Mucosa of gallbladder (tissue), 1 donor: ENCODE measurements around the gene CAMK2D. TPM values are rescaled to one million over a fixed set of nuclear protein-coding genes. Genes with fewer than 3 reads are reported as not detected.

Source experiments
- DNase-seq: peaks from one replicate; pipeline ENCODE4 v3.0.0-alpha.2; 2020; ENCODE audit warnings: low spot score
- total RNA-seq: library from RNA; stranded (reverse); gene quantifications from one replicate; pipeline ENCODE4 v1.2.1, GENCODE V29; 2021
- donor health status: DM: no; HTN: no; CAD: no.

Gene CAMK2D
- total RNA-seq, 1 donor from 2014 or later: 61.0 TPM

DNA sequence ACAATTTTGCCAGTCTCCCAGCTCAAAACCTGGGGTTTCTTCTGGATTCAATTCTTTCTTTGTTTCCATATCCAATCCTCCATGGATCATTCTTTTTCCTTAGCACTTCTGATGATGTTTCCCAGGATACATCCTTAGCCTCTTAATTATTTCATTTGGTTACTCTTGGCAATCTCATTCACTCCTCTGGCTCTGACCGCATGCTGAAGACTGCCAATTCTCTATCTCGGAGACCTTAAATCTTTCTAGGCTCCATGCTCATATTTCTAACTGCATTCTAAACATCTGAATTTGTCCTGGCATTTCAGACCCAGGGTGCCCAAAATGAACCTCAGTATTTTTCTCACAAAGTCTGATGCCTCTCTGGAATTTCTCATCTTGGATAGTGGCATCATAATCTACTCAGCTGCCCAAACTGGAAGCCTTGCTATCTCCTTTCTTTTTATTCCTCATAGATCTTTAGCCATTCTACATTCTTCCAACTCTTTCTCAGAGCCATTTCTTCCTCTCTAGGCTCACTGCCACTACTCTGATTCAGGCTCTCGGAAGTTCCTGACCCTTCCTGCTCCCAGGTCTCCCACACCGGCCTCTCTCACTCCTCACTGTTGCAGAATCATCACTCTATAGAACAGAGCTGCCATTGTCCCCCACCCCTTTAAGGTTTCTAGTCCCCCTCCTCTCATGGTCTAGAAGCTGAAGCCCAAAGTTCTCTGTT lies 290.2 kb downstream of the CAMK2D start:
- DNase-seq: no peak

DNA sequence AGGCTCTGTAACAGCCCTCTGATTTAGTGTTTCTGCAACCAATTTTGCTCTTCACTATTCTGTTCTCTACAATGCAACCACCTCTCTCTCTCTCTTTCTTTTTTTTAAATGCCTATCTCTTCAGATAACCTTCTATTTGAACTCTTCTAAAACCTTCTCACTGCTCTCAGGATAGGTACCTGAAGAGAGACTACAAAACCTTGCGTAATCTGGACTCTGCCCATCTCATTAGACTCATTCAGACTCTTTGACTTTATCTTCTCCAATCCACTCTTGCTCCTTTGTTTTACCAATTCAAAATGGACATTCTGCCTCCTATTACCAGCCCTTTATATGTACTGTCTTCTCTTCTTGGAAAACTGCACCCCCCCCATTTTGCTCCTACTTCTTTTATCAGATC lies 291.6 kb downstream of the CAMK2D start:
- DNase-seq: no peak

- no peak for DNase-seq
These were observed 292.5 kb downstream of the CAMK2D start for GRCh38 chr4:113469023-113469390.

- peak; percentile 88 for DNase-seq
These were observed 293.1 kb downstream of the CAMK2D start for GRCh38 chr4:113468165-113469022.

DNA sequence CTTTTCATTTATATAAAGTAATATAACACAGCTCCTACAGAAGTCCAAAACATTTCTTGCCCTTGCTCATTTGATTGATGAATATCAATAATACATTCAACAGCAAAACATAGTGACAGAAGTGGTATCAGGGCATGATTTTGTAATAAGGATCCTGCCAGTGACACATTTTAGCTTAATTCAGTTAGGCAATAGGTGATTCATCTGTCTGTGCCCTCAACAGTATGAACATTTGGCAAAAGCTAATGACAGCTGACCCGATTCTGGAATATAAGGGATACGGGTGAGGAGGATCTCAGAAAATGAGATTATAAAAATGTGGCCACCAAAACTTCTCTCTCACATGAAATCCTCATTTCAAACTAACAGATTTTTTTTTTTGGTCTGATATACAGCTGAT lies 294.0 kb downstream of the CAMK2D start:
- DNase-seq: no peak

- DNase-seq: no peak
These were observed 299.3 kb downstream of the CAMK2D start for GRCh38 chr4:113462286-113462685.

DNA sequence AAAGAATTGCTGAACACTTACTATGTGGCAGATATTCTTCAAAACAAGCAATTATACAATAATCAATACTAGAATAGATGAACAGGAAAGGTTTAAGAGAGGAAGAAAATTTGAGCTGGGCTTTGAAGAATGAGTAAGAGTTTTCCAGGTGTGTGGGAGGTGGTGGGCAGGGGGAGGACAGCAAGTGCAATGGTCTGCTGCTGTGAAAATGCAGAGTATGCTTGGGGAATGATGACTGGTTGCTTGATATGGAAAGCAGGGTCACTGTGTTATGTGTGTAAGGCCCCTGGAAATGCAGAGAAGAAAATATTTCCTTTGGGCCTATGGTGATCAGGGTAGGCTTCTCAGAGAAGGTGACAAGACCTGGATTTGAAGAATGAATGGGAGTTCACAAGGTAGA lies 300.3 kb downstream of the CAMK2D start:
- DNase-seq: no peak

DNA sequence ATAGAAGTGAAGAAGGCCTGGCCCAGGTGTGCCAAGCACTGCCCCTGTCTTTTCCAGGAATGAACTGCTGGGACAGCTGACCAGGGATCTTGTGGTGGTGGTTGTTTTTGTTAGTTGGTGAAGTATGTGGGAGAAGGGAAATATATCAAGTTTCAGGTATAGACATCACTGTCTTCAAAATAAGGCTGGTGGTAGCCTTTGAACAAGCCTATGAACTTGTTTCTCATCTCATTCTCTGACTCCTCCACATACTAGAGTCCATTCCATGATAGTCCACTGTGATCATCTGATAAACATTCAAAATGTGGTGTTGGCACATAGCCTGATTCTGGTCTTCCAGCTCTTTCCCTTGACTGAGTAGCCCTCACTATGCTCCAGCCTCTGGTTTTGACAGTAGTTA lies 303.7 kb downstream of the CAMK2D start:
- no peak for DNase-seq

DNA sequence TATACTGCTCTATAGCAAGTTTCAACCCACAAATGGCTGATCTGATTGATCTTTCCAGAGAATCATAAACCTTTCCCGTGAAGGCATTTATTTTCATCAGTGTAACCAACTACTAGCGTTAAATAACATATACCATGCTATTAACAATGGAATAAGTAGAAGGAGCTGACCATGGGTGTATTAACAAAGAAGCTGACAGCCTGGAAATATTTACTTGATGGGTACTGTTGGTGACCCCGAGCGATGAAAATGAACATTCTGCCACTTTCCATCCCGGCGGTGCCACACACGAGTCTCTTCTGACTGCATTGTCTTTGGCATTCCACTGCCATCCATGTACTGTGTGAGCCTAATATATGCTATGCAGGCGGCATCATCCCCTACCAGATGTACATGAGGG lies 304.4 kb downstream of the CAMK2D start:
- no peak for DNase-seq

- DNase-seq: no peak
These were observed 306.5 kb downstream of the CAMK2D start for GRCh38 chr4:113455061-113455460.

DNA sequence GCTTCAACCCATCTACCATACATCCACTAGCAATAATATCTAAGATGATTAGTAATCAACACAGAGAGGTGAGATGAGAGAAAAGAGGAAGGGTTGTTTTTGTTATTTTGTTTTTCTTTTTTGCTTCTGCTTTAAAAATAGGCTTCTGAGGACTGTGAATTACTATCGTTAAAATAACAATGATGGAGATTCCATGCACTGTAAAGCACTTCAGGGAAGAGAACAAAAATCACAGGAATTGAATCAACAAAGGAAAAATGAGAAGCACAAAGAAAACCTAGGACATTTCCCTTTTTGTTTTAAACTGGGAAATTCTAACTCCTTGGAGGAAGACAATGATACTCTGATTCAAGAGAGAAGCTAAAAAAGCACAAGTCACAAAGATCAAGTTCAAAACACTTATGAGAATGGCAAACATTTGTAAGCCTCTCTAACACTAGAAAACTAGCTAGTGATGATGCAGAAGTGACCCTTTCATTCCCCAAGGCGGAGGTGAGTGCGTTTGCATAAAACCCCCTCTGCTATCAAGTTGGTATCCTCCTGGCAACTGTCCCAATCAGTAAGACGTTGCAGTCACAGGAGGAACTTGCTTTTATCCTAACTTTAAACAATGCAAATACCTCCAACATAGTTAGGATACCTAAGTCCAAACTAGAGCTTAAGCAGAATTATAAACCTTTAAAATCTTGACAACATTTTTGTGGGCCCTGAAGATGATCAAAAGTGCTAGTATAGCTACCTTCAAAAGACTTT lies 308.5 kb downstream of the CAMK2D start:
- no peak for DNase-seq

- DNase-seq: no peak
These were observed 309.4 kb downstream of the CAMK2D start for GRCh38 chr4:113452152-113452551.

DNA sequence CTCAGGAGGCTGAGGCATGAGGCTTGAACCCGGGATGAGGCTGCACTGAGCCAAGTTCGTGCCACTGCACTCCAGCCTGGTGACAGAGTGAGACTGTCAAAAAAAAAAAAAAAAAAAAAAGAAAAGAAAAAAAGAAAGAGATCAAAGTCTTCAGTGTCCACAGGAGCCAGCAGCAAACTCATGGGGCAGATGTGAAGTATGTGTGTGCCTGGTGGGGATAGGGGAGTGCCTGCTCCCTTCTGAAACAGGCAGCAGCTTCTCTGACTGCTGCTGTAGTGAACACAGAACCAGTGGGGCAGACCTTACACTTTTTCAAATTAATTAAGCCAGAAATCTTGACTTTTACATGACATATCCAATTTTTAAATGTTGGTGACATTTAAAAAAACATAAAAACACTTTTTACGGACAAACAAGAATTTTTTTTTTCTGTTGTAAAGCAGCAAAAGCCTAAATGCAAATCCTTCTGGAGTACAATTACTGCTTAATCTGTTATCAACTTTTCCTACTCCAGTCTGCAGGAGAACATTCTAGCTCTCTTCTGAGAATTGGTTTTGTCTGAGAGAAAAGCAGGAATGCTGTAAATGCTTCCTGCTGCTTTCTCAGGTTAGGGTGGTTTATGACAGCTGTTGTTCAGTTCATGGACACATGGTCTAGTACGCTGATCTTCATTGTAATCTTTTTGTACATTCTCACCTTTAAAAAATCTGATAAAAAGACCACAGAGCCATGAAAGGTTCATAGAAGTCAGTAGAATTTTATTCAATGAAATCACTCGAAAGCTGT lies 311.1 kb downstream of the CAMK2D start:
- no peak for DNase-seq

GRCh38 chr4:113449410-113449974 lies 312.0 kb downstream of the CAMK2D start:
- DNase-seq: no peak

DNA sequence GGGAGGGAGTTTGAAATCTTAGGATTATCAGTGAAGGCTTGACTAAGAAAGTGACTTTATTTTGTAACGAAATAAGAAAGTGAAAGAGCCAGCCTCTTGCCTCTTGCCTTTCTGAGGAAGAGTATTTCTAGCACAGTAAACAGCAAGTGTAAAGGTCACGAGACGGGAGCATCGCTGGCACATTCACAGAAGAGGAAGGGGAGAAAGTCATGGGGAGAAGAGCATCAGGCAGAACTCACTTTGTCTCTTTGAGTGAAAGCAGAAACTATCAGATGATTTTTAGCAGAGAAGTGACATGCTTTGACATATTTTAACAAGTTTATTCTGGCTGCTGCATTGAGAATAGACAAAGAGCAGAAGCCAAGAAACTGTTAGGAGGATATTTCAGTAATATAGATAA lies 313.8 kb downstream of the CAMK2D start:
- no peak for DNase-seq

DNA sequence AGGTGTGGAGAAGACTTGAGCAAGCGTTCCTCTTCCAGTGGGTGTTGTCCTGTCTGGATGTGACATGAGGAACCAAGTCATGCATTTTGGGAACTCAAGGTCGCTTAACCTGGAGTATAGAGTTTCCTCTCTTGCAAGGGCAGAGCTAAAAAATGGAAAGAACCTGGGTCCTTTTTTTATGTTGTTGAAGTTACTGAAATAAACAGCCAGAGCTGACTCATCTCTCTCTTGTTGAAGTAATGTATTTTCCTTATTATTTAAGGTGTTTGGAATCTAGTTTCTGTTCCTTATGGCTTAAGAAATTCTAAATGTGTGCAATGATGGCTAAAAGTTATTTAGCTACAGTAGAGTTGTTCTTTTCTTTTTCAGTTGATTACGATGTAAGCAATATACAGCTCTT lies 314.5 kb downstream of the CAMK2D start:
- no peak for DNase-seq

- no peak for DNase-seq
These were observed 315.5 kb downstream of the CAMK2D start for GRCh38 chr4:113446019-113446418.

GRCh38 chr4:113445286-113445685 lies 316.3 kb downstream of the CAMK2D start:
- peak; percentile 26 for DNase-seq

DNA sequence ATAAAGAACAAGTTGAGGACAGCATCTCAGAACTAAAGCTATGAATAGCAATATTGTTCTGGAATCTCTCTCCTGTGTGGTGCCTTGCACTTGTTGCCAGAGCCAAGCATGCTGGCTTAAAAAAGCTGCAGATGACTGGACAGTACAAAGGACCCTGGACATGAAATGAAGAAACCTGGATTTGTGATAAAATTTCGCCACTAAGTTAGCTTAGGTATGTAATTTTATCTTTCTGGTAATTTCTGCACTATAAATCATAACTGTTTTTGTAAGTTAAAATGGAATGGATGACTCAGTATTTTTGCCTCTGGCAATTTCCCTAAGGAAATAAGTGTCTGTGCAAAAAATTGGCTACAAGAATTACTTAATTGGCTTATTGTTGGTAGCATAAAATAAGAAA lies 317.2 kb downstream of the CAMK2D start:
- no peak for DNase-seq

- DNase-seq: no peak
These were observed 318.7 kb downstream of the CAMK2D start for GRCh38 chr4:113442826-113443225.

- DNase-seq: no peak
These were observed 321.2 kb downstream of the CAMK2D start for GRCh38 chr4:113440371-113440770.
